ENCODE data around the gene RNF212. TPM values are rescaled to one million over a fixed set of nuclear protein-coding genes. Genes with fewer than 3 reads are reported as not detected.
A peak's percentile ranks its signal among the peaks of the same experiment; 100 is the strongest.

Gene RNF212
- total RNA-seq, 3 donors from 2014 or later (not counting 1 experiment from before 2014, with no cell fraction given): 1.0 to 2.0 (median 1.7) TPM

DNA sequence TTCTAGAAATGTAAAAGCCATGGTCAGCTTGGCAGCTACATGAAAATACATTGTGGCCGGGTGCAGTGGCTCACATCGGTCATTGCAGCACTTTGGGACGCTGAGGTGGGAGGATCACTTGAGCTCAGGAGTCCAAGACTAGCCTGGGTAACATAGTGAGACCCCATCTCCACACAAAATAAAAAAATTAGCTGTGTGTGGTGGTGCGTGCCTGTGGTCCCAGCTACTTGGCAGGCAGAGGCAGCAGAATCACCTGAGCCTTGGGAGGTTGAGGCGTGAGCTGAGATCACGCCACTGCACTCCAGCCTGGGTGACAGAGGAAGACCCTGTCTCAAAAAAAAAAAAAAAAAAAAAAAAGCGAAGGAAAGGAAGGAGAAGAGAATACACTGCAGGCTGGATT, 29.0 kb downstream of the RNF212 start:
- TF ChIP-seq, protein P1, sequence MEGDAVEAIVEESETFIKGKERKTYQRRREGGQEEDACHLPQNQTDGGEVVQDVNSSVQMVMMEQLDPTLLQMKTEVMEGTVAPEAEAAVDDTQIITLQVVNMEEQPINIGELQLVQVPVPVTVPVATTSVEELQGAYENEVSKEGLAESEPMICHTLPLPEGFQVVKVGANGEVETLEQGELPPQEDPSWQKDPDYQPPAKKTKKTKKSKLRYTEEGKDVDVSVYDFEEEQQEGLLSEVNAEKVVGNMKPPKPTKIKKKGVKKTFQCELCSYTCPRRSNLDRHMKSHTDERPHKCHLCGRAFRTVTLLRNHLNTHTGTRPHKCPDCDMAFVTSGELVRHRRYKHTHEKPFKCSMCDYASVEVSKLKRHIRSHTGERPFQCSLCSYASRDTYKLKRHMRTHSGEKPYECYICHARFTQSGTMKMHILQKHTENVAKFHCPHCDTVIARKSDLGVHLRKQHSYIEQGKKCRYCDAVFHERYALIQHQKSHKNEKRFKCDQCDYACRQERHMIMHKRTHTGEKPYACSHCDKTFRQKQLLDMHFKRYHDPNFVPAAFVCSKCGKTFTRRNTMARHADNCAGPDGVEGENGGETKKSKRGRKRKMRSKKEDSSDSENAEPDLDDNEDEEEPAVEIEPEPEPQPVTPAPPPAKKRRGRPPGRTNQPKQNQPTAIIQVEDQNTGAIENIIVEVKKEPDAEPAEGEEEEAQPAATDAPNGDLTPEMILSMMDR (IDR thresholded peaks at IDR 0.05): no peak
- no peak overlapping the region for H3K27ac Mint-ChIP-seq
- no peaks in the 10 kb centered on the region for H3K36me3 ChIP-seq (ENCODE audit: control insufficient read depth, insufficient read depth, low read length)
- H3K4me3 ChIP-seq (ENCODE audit: low read length): no peak overlapping the region
- peaks cover 7 to 19% of the 10 kb centered on the region in 2 donors for H3K27me3 Mint-ChIP-seq (ENCODE audit: low read depth in 2 of 2)
- H3K27me3 ChIP-seq (ENCODE audit: control insufficient read depth, insufficient read depth, low read length): peaks cover 5% of the 10 kb centered on the region
- DNase-seq (no peak), ATAC-seq (no peak)
- 93% methylated on average over 6 of the region's 7 CpGs for WGBS (ENCODE audit: insufficient coverage)
- no peak overlapping the region for H3K4me3 Mint-ChIP-seq
- peaks cover 17% of the 10 kb centered on the region for H3K9me3 ChIP-seq (ENCODE audit: control insufficient read depth, insufficient read depth, low read length)
- H3K4me1 ChIP-seq (ENCODE audit: control insufficient read depth, insufficient read depth, low read length): peaks cover 17% of the 10 kb centered on the region
- peaks cover 17 to 30% of the 10 kb centered on the region in 2 donors for H3K4me1 Mint-ChIP-seq
- H3K27ac ChIP-seq (ENCODE audit: low read length): no peak overlapping the region
- intact Hi-C loops (cut with micrococcal nuclease): no loop called here
- peaks cover 5 to 8% of the 10 kb centered on the region in 2 donors for H3K9me3 Mint-ChIP-seq
- H3K36me3 Mint-ChIP-seq: peaks cover 10% of the 10 kb centered on the region

DNA sequence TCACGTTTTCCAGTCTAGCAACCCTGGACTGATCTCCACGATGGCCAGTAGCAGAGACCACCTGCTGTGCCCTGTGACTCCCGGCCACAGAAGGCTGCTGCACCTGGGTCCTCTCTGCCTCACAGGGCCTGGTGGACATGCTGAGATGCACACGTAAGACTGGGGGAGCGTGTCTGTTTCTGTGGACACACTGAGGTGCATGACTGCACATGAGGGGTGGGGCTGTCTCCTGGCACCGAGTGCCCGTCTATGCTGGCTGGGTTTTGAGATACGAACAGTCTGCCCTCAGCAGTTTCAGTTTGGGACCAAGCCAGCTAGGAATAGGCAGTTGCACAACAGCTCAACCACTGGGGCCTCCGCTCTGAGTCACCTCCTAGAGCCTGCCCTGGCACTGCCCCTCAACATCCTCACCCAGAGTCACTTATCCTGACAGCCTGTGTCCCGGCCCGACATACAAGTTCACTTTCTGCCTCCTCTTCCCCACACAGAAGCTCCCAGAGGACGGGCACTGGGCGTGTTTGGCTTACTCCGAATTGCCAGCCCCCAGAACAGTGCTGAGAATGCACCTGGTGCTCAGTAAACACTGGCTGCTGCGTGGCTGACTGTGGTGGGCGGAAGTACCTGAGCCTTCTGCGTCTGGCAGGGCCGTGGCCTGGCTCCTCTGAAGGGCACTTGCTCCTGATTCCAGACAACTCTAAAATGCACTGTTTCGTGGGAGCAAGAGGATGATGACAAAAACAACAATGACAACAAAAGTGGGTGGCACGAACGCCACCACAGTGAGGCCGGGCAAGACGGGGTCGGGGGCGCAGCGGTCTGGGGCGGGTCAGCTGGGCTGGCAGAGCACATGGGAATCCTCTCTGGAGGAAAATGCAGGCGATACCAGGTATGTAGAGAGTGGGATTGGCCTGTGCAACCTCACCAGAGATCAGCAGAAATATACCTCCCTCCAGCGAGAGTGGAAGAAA, 30.9 kb downstream of the RNF212 start:
- no peak overlapping the region for H3K27ac ChIP-seq (ENCODE audit: low read length)
- WGBS (ENCODE audit: insufficient coverage): 71% methylated on average over 27 of the region's 29 CpGs
- peaks cover 5% of the 10 kb centered on the region for H3K27me3 ChIP-seq (ENCODE audit: control insufficient read depth, insufficient read depth, low read length)
- DNase-seq: no peak
- Mint-ChIP-seq H3K4me1 (peaks cover 9 to 18% of the 10 kb centered on the region in 2 donors), H3K4me3 (no peak overlapping the region), H3K36me3 (peaks cover under 1% of the 10 kb centered on the region), H3K27me3 (ENCODE audit: low read depth in 2 of 2) (peaks cover 7 to 19% of the 10 kb centered on the region in 2 donors), H3K27ac (peak overlapping the region in 1 of 2 donors; percentile 43), H3K9me3 (no peaks in the 10 kb centered on the region)
- TF ChIP-seq, protein P1 (IDR thresholded peaks at IDR 0.05): no peak
- H3K9me3 ChIP-seq (ENCODE audit: control insufficient read depth, insufficient read depth, low read length): peaks cover 2% of the 10 kb centered on the region
- H3K36me3 ChIP-seq (ENCODE audit: control insufficient read depth, insufficient read depth, low read length): no peaks in the 10 kb centered on the region
- peak in 1 of 3 donors; percentile 2 for ATAC-seq
- peaks cover 17% of the 10 kb centered on the region for H3K4me1 ChIP-seq (ENCODE audit: control insufficient read depth, insufficient read depth, low read length)
- intact Hi-C loops (cut with micrococcal nuclease): no loop called here
- no peak overlapping the region for H3K4me3 ChIP-seq (ENCODE audit: low read length)

DNA sequence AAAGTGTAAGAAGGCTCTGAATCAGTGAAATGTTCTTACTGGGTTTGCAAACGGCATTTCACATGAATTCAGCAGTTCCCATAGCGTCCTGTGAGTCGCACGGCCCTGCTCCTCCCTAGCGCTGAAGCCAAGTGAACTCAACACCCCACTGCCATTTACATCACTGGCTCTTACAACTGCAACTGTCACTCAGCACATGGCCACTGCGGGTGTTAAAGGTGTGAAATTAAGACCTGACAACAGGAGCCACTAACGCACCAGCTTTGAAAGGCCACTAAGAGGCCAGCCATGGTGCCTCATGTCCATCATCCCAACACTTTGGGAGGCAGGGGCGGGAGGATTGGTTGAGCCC, 31.7 kb downstream of the RNF212 start:
- H3K27me3 ChIP-seq (ENCODE audit: control insufficient read depth, insufficient read depth, low read length): peaks cover 5% of the 10 kb centered on the region
- H3K27me3 Mint-ChIP-seq (ENCODE audit: low read depth in 2 of 2): peaks cover 7 to 19% of the 10 kb centered on the region in 2 donors
- no peak overlapping the region for H3K4me3 Mint-ChIP-seq
- TF ChIP-seq, protein P1 (IDR thresholded peaks at IDR 0.05): no peak
- DNase-seq: no peak
- peaks cover 9 to 15% of the 10 kb centered on the region in 2 donors for H3K4me1 Mint-ChIP-seq
- 83% methylated on average over 8 of the region's 8 CpGs for WGBS (ENCODE audit: insufficient coverage)
- H3K36me3 ChIP-seq (ENCODE audit: control insufficient read depth, insufficient read depth, low read length): no peaks in the 10 kb centered on the region
- peaks cover 17% of the 10 kb centered on the region for H3K4me1 ChIP-seq (ENCODE audit: control insufficient read depth, insufficient read depth, low read length)
- no peaks in the 10 kb centered on the region for H3K36me3 Mint-ChIP-seq
- H3K27ac ChIP-seq (ENCODE audit: low read length): no peak overlapping the region
- no peaks in the 10 kb centered on the region for H3K9me3 Mint-ChIP-seq
- no peaks in the 10 kb centered on the region for H3K9me3 ChIP-seq (ENCODE audit: control insufficient read depth, insufficient read depth, low read length)
- H3K27ac Mint-ChIP-seq: peak overlapping the region in 1 of 2 donors; percentile 43
- peak; percentile 48 to 66 (median 61) for ATAC-seq
- intact Hi-C loops (cut with micrococcal nuclease): no loop called here
- H3K4me3 ChIP-seq (ENCODE audit: low read length): no peak overlapping the region

Measured in natural killer cell (primary cell).